HL-60/S4 (cell line): Measurements from ENCODE around the gene ADPRHL1.

Experiments used
- in situ Hi-C: fragments of 300-500 bp; cut with MboI; formaldehyde crosslinking; loops from 2 replicates; pipeline ENCODE4 v1.14.3; 2022; ENCODE audit warnings: low sequenced_read_pairs

The ADPRHL1 gene

DNA sequence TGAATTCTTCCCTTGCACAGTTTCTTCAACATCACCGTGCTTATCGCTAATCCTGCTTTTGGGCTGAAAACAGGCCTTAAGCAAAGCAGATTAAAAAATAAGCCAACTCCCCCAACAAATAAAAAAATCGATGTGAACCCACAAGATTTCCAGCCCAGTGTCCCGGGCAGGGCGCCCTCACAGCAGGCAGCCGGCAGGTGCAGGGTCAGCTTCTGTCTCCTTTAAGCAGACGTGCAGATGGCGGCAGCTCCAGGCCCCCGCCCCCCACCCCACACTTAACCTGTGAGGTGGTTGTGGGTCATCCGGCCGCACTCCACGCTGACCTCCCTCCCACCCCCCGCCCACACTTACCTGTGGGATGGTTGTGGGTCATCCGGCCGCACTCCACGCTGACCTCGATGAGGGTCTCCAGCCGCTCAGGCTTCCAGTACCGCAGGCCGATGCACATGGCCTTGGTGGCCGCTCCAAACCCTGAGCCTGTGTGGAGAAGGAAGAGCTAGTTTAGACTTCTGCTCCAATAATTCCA, 19.8 kb downstream of the ADPRHL1 start:
- in situ Hi-C loops = no loop called here

DNA sequence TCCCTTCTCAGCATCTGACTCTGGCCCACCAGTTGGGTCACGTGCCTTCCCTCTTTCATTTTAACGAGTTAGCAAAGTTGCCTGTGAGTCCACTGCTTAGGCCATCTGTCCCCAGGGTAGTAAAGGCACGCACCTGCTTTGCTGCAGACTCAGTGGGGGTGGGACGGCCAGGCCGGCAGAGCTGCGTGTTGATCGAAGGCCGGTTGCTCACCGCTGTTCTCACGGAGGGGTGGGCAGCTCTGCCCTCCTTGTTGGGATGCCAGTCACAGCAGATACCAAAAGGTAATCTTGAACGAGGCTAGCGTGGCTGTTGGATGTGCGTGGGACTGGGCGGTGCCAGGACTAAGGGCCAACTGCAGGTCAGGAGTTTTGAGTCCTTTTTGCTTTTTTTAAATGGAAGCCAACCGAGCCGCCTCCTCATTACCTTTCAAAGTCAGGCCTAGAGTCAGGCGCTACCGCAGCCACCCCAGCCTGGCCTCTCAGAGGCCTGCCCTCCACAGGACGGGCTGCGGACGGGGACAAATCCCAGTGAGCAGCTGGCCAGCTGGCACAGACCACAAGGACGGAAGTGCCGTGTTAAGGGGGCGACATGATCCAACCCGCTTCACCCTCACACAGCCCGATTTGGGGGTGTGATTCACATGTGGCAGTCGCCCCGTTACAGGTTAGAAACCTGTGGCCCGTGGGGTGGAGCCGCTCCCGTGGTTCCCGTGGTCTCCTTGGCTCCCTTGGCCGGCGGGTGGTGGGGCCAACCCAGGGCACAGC, 20.6 kb downstream of the ADPRHL1 start:
- in situ Hi-C loops = no loop called here

DNA sequence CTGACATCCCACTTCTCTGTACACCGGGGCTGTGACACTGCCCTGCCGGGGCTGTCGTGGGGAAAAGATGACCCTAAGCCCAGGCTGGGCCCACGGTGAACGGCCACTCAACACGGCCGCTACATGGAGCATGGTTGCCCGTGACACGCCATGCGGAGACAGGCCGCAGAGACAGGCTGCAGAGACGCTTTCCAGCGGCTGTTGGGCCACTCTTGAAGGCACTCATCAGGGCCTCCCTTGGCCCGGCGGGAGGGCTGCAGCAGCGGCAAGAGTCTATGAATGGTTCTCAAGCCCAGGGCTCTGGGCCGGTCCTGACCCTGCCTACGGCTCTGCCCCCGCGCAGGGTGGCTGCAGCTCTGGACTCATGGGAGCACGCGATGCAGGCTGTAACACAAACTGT, 22.1 kb downstream of the ADPRHL1 start:
- in situ Hi-C loops = no loop called here

DNA sequence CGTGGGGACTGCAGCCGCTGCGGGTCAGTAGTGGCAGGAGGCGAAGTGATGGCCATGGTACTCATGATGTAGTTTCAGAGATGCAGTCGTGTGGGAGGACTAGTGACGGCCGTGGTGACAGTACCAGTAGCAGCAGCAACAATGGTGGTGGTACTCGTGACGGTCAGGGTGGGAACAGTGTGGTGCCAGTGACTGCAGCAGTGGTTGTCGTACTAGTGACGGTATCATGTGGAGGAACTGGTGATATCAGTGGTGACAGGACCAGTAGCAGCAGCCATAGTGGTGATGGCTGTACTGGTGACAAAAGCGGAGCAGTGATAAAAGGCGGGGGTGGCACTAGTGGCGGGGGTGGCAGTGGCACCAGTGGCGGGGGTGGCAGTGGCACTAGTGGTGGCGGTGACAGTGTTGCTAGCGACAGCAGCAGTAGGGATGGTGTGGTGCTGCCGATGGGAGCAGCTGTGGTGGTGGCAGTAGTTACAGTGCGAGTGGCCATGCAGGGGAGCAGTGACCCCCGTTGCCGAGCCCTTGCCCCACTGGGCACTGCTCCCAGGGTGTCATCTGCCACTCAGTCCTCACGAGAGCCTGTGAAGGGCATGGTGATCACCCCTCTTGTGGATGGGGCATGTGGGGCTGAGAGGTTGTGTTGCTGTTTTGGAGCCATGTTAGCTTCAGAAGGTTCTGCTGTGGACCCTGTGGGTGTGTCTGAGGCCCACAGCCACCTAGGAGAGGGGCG, 22.7 kb downstream of the ADPRHL1 start:
- in situ Hi-C loops = no loop called here

DNA sequence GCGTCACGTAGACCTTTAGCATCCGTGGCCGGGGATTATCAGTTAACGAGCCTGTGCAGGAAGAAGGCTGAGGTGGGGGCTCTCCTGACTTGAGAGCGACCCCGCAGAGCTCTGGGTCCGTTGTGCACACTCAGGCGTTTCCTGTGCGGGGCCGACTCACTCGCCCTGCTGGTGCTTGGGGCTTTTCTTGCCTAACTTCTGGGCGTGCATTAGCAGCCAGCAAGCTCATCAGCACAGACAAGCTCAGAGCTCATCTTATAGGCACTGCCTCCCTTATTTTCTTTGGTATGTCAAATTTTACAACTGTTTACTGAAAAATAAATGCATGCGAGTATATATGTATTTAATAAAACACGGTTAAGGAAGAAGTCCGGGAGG, 23.7 kb downstream of the ADPRHL1 start:
- in situ Hi-C loops = no loop called here

DNA sequence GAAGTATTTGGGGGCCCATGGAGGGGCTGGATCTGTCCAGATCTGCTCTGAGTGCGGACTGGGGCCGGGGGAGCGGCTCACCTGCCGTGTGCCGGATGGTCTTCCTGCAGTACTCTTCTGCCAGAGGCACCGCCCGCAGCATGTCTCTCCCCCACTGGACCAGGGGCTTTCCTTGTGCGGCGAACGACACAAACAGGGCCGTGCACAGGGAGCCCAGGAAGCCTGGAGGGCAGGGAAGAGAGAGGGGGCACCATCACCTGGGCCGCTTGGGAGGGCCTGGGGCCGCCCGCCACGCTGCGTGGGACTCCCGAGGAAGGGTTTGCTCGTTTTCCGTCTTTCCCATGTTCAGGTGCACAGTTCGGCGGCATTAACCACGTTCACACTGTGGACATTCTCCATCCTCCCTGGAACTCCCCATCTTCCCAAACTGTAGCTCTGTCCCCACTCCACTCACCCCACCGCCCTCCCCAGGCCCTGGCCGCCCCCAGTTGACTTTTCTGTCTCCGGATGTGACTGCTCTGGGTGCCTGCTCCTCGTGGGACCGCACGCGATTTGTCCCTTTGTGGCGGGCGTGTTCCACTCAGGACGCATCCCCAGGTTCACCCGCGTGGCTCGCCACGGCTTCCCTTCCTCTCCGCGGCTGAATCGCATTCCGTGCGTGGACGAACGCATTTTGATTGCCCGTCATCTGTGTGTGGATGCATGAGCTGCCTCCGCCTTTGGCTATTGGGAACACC, 24.2 kb downstream of the ADPRHL1 start:
- in situ Hi-C loops = no loop called here

DNA sequence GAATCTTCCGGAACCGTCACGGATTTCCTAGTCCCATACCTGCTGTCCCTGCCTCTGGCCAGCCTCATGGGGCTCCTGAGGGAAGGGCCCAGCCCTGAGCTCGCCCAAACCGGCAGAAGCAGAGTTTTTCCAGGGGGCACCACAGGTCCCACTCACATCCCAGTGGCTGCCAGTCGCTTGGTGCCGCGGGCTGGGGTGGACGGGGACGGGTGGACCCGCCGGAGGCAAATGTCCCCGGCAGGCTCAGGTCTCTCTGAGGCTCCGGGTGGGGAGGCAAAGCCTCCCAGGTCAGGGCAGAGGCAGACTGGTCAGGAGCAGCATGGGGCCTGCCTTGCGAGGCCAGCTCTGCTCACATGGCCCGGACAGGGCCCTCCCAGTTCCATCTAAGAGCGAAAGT, 24.8 kb downstream of the ADPRHL1 start:
- in situ Hi-C loops = no loop called here

DNA sequence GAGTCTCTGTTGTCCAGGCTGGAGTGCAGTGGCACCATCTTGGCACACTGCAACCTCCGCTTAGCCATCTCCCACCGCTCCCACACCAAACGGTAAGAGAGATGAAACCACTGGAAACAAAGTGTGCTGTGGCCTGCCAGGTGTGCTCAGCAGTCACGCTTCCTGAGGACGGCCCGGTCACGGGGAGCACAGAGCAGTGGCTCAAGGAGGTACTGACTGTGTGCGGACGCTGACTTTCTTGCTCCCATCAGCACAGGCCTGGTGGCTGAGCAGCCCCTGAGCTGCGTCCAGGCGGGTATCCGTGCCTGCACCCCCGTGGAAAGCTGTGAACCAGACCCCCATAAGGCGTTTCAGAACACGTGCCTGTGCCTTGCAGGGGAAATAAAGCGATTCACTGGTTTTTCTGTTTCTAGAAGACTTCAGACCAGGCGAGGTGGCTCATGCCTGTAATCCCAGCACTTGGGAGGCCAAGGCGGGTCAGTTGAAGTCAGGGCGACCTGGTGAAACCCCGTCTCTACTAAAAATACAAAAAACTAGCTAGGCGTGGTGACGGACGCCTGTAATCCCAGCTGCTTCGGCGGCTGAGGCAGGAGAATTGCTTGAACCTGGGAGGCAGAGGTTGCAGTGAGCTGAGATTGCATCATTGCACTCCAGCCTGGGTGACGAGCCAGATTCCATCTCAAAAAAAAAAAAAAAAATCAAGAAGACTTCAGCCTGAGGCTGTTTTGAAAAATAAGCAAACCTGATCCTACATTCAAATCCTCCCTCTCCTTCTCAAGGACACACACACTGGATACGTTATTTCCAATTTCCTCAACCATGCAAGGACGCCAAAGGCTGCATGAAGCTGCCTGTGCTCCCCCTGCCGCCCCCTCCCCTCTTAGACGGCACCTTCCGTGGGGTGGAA, 25.5 kb downstream of the ADPRHL1 start:
- in situ Hi-C loops = no loop called here

DNA sequence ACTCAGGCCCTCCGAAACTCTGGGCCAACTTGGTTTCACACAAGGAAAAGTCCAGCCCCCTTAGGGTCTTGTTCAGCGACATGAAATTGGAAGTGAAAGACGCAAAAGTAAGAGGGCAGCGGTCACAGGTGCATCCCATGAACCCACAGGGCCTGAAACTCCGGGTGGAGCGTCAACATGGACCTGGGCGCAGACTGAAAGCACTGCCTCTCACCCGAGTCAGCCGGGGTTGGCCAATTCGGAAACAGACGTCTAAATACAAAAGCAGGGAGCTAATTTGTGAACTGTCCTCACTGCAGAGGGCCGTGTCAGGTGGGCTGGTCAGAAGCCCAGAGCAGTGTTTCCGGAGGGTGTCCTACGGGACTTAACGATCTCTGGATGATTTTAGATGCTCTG, 26.7 kb downstream of the ADPRHL1 start:
- in situ Hi-C loops = no loop called here

DNA sequence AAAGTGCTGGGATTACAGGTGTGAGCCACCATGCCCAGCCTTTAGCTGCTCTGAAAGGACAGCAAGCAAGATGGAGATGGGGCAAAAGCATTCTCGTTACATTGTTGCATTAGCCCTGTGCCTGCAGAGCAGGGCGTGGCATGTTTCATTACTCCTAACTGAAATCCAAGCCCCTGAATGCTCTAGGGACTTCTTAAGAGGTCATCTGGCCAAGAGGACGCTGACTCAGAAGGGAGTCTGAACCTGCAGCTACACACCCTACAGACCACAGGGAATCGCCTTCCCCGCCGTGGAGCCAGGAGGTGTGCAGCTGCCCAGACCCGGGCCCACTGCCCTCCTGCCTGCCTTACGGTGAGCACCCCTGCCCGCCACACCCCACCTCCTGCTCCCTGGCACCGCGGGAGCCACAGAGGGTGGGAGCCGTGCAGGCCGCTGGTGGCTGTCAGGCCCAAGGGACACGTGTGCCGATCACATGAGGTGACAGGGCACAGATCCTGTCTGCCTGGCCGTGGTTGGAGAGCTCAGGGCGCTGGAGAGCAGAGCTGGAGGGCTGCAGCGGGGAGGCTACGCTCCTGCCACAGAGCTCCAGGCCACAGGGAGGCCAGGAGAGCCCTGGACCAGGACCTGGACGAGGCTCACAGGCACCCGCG, 27.2 kb downstream of the ADPRHL1 start:
- in situ Hi-C loops = no loop called here

DNA sequence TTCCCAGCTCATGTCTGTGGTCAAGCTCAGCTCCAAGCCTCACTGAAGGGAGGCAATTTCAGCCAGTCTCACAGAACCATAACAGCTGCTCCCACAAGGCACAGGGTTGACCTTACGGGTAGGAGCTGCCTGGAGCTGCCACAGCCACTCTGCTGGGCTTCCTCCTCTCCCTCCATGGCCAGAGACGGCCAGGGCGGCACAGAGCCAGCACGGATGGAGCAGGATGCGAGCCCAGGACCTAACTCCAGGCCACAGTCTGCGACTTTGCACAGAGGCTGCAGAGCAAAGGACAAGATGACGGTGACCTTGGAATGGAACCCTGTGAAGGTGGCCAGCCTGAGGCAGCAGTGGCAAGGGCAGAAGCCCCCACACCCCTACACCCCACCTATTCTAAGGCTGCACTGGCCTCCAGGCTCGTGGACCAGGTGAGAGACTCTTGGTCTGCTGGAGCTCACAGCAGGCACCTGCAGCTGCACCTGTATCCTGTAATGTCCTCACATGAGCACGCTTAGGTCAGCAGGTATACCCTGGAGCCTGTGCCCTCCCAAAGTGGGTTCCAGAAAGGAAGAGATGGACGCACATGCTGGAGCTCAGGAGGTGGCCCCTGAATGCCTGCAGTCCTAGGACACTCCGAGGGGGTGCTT, 29.6 kb downstream of the ADPRHL1 start:
- in situ Hi-C loops = no loop called here

DNA sequence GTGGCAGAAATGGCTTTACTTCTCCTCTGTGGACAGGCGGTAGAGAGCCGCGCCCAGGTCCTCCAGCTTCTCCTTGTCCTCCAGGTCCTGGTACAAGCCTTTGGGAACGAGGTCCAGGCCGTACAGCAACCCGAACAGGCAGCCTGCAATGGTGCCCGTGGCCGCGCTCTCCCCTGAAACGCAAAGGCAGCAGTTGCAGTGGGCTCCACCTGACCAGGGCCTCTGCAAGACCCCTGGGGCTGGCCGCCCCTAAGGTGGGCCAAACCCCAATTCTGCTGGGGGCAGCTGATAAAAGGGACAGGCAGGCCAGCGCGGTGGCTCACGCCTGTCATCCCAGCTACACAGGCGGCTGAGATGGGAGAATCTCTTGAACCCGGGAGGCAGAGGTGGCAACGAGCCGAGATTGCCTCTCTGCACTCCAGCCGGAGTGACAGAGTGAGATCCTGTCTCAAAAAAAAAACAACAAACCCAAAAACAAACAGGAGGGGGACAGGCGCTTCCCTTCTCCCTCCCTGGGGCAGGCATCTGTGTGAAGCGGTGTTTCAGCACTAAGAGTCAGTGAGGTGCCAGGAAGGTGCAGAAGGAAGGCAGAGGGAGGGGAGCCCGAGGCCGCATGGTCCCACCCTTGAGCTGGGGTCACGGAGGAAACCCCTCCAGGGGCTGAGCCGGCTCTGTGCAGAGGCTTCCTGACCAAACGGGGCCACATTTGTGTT, 30.3 kb downstream of the ADPRHL1 start:
- in situ Hi-C loops = no loop called here

DNA sequence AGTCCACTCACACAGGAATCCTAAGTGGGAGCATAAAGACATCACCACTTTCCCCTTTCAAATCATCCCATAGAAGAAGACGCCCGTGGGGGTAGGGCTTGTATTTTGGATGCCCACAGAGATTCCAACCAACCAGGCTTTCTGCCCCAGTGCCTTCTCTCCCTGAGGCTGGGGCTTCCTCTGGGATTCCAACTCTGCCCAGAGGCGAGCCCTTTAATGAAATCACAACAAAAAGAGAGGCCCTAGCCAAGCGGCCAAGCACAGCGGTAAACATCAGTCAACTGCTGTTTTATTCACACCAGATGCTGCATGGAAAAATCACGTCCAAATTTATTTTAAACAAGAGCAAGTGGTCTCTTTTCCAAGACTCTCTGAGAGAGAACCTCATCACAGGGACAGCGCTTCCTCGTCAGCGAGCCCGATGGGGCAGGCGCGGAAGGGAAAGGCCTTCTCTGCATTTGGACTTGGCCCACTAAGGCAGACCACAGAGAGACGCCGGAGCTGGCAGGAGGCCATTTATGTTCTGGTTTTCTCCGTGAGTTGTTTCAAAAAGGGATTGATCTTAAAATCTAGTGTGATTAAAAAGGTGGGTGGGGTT, 31.5 kb downstream of the ADPRHL1 start:
- in situ Hi-C loops = no loop called here

DNA sequence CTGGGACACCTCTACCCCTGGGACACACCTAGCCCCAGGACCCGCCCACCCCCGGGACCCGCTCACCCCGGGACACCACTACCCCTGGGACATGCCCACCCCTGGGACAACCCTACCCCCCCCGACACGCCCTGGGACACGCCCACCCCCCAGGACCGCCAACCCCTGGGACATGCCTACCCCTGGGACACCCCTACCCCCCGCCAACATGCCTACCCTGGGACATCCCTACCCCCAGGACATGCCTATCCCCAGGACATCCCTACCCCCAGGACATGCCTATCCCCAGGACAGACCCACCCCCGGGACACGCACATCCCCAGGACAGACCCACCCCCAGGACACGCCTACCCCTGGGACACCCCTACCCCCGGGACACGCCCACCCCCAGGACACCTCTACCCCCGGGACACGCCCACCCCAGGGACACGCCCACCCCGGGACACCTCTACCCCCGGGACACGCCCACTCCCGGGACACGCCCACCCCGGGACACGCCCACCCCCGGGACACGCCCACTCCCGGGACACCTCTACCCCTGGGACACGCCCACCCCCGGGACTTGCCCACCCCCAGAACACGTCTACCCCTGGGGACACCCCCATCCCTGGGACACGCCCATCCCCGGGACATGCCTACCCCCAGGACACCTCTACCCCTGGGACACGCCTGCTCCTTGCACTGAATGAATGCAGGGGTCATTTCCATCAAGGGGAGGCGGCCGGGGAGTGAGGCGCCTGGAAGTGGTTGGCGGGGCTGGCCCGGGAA, 32.3 kb downstream of the ADPRHL1 start:
- in situ Hi-C loops = no loop called here

DNA sequence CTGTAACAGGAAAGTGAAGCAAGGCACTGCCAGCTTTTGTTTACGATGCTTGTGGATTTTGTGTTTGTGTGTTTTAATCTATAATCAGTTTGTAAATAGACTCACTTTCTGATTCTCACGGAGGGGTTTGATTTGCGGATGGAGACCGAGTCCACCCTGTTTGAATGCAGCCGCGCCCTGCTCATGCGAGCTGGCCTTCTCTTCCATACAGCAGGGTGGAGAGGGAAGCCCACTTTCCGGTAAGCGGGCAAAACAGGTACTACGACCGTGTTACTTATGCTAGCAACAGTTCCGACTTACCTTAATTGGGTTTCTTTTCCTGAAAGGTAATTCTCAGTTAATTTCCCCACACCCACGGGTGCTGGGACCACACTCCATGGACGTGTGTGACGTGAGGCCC, 33.1 kb downstream of the ADPRHL1 start:
- in situ Hi-C loops = no loop called here

DNA sequence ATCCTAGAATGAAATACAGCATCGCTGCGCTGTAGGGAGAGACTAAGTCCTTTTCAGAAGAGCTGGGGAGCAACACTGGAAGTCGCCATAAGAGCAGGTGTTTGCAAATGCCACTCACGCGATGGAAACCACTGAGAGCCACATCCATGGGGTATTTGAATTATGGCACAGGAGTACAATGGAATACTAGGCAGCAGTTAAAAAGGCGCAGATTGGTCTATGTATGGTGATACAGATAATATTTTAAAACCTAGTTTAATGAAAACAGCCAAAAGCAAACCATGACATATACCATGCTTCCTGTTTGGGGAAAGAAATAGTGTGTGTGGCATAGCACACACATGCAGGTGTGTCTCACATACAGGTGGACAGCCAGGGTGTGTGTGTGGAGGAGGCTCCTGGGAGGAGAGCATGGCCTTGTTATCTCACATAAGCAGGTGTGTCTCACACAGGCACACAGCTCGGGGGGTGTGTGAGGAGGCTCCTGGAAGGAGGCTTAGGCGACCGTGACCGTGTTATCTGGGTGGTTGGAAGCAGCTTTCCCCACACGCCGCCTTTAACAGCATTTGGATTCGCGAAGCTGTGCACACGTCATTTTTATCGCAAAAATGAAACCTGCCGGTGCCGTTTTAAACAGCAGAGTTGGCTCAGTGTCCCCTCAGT, 33.6 kb downstream of the ADPRHL1 start:
- in situ Hi-C loops = no loop called here

DNA sequence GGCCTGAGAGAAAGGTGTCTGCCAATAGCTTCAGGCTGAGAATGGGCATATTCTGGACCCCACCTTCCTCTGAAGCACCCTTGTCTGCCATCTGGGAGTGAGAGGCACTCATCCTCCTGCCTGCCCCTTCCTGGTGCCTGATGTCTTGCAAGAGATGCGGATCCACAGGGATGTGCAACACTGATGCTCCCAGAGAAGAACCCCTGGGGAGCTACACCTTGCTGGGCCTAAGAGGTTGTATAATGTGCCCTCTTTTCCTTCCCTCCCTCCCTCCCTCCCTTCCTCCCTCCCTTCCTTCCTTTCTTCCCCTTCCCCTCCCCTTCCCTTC, 34.6 kb downstream of the ADPRHL1 start:
- in situ Hi-C loops = no loop called here
